Measurements from ENCODE around the gene FOXK2. TPM values are rescaled to one million over a fixed set of nuclear protein-coding genes. Genes with fewer than 3 reads are reported as not detected.

FOXK2 gene
- total and polyA plus RNA-seq, 2 experiments from 2014 or later: 22.0 to 63.0 TPM

- H3K27me3 ChIP-seq: no peaks in the 10 kb centered on the region
- H3K27ac ChIP-seq: peak overlapping the region; percentile 69
- TF ChIP-seq CTCF (IDR thresholded peaks at IDR 0.05; ENCODE audit: low read depth, low read length): no peak
- H3K9me3 ChIP-seq (ENCODE audit: low read depth): no peaks in the 10 kb centered on the region
- no peaks in the 10 kb centered on the region for H3K36me3 ChIP-seq
- H3K4me3 ChIP-seq: no peak overlapping the region
- peaks cover 13% of the 10 kb centered on the region for H3K4me1 ChIP-seq (ENCODE audit: low read depth)
- DNase-seq (ENCODE audit: low read depth in 1 of 2, low spot score in 1 of 2): peak in 1 of 2 donors; percentile 45
Measured at GRCh38 chr17:82544431-82545070, 25.0 kb downstream of the FOXK2 start.

- no peak overlapping the region for H3K4me3 ChIP-seq
- H3K9me3 ChIP-seq (ENCODE audit: low read depth): no peaks in the 10 kb centered on the region
- no peaks in the 10 kb centered on the region for H3K27me3 ChIP-seq
- H3K27ac ChIP-seq: peak overlapping the region; percentile 69
- no peaks in the 10 kb centered on the region for H3K36me3 ChIP-seq
- TF ChIP-seq CTCF (IDR thresholded peaks at IDR 0.05; ENCODE audit: low read depth, low read length): no peak
- DNase-seq (ENCODE audit: low read depth in 1 of 2, low spot score in 1 of 2): peak in 1 of 2 donors; percentile 19
- H3K4me1 ChIP-seq (ENCODE audit: low read depth): peaks cover 13% of the 10 kb centered on the region
Measured at GRCh38 chr17:82545071-82545462, 25.5 kb downstream of the FOXK2 start.

- Histone ChIP-seq H3K27me3 (no peaks in the 10 kb centered on the region), H3K36me3 (no peaks in the 10 kb centered on the region), H3K27ac (no peak overlapping the region), H3K4me1 (ENCODE audit: low read depth) (peaks cover 25% of the 10 kb centered on the region), H3K9me3 (ENCODE audit: low read depth) (no peaks in the 10 kb centered on the region), H3K4me3 (no peak overlapping the region)
- TF ChIP-seq CTCF (IDR thresholded peaks at IDR 0.05; ENCODE audit: low read depth, low read length): no peak
- no peak for DNase-seq (ENCODE audit: low read depth in 1 of 2, low spot score in 1 of 2)
Measured at GRCh38 chr17:82547981-82548380, 28.4 kb downstream of the FOXK2 start.

GRCh38 chr17:82548681-82549303, 29.3 kb downstream of the FOXK2 start:
- Histone ChIP-seq H3K9me3 (ENCODE audit: low read depth) (no peaks in the 10 kb centered on the region), H3K4me1 (ENCODE audit: low read depth) (peaks cover 29% of the 10 kb centered on the region), H3K27ac (no peak overlapping the region), H3K27me3 (no peaks in the 10 kb centered on the region), H3K4me3 (no peak overlapping the region), H3K36me3 (no peaks in the 10 kb centered on the region)
- peak in 1 of 2 donors; percentile 21 for DNase-seq (ENCODE audit: low read depth in 1 of 2, low spot score in 1 of 2)
- no peak for TF ChIP-seq CTCF (IDR thresholded peaks at IDR 0.05; ENCODE audit: low read depth, low read length)

GRCh38 chr17:82551779-82552457, 32.4 kb downstream of the FOXK2 start:
- peak; percentile 76 to 79 for DNase-seq (ENCODE audit: low read depth in 1 of 2, low spot score in 1 of 2)
- TF ChIP-seq CTCF (IDR thresholded peaks at IDR 0.05; ENCODE audit: low read depth, low read length): peak; percentile 82
- Histone ChIP-seq H3K4me1 (ENCODE audit: low read depth) (peaks cover 22% of the 10 kb centered on the region), H3K27ac (peak overlapping the region; percentile 5), H3K27me3 (no peaks in the 10 kb centered on the region), H3K9me3 (ENCODE audit: low read depth) (no peaks in the 10 kb centered on the region), H3K4me3 (no peak overlapping the region), H3K36me3 (no peaks in the 10 kb centered on the region)

All from cardiac muscle cell (in vitro differentiated cells and primary cell).